K562 (cell line): ENCODE data around the gene EPN2. TPM values are rescaled to one million over a fixed set of nuclear protein-coding genes. Genes with fewer than 3 reads are reported as not detected.

Experiments
- ATAC-seq: fragments of 200-7000 bp; cut with Tn5 transposase; 3 replicates; pipeline ENCODE4 v1.9.1; 2020; ENCODE audit warnings: moderate library complexity
- BruUV-seq: library from RNA; stranded (reverse); fragments of 400-500 nt; replicated peaks from 2 replicates; lab custom pipeline; 2021; lab: Mats Ljungman, UMichigan
- CTCF ChIA-PET: fragments of 300-600 bp; formaldehyde crosslinking; extraction: SDS; loops from one replicate; lab custom pipeline; 2021; ENCODE audit warnings: low intra/inter-chr PET ratio; lab: Yijun Ruan, JAX
- POLR2A ChIA-PET: fragments of 300-600, 350-650 bp; sonication (Branson Sonifier 250); formaldehyde crosslinking; extraction: SDS; loops from one replicate; lab custom pipeline; 2021; ENCODE audit warnings: antibody characterized with exemption, inconsistent platforms; lab: Yijun Ruan, JAX
- DNase-seq, 4 experiments: peaks; one replicate each; pipeline versions ENCODE4 v3.0.0 to v3.0.0-alpha.2; 2011 to 2018; ENCODE audit warnings: low spot score in 3 of 4, mixed read lengths in 3 of 4; ENCODE audit errors: extremely low read depth in 1 of 4
- FAIRE-seq: peaks from 2 replicates; lab custom pipeline; 2011; peaks lifted over from hg19 to GRCh38; lab: Jason Lieb, UNC
- H2AFZ ChIP-seq: 2 replicates; pipeline ENCODE4 v1.6.0; 2011; ENCODE audit warnings: low read depth, low read length, control low read depth, inconsistent platforms
- H3K27ac ChIP-seq: fragments of 200-600 bp; 3 replicates; pipeline ENCODE4 v1.8.0; 2011; ENCODE audit warnings: low read depth, mild to moderate bottlenecking, control low read depth, inconsistent platforms, low read length, moderate library complexity, mixed read lengths; ENCODE audit errors: extremely low read depth
- H3K27me3 ChIP-seq, 2 experiments: fragments of 300-600 bp in 1 of 2; 2 replicates in 1 of 2; 3 replicates in 1 of 2; pipeline versions ENCODE4 v1.6.0 to v1.8.0; 2011; ENCODE audit warnings: inconsistent platforms in 2 of 2, low read length in 2 of 2, mild to moderate bottlenecking in 1 of 2, mixed read lengths in 1 of 2, moderate library complexity in 1 of 2; ENCODE audit not compliant: control insufficient read depth in 2 of 2, insufficient read depth in 2 of 2
- H3K36me3 ChIP-seq: fragments of 300-600 bp; 3 replicates; pipeline ENCODE4 v1.8.0; 2011; ENCODE audit warnings: mild to moderate bottlenecking, low read length, inconsistent platforms; ENCODE audit not compliant: control insufficient read depth, insufficient read depth
- H3K4me1 ChIP-seq, 2 experiments: fragments of 200-600 bp in 1 of 2; replicated peaks in 1 of 2; 2 replicates in 1 of 2; 3 replicates in 1 of 2; pipeline versions ENCODE4 v1.5.1 to v1.8.0; 2011; ENCODE audit warnings: inconsistent platforms in 2 of 2, low read length in 2 of 2, mild to moderate bottlenecking in 1 of 2, mixed read lengths in 1 of 2, moderate library complexity in 1 of 2; ENCODE audit not compliant: control insufficient read depth in 2 of 2, insufficient read depth in 2 of 2
- H3K4me2 ChIP-seq: 2 replicates; pipeline ENCODE4 v1.6.1; 2011; ENCODE audit warnings: low read length, control low read depth, inconsistent platforms, mixed read lengths; ENCODE audit not compliant: insufficient read depth
- H3K4me3 ChIP-seq: fragments of 200-600 bp; sonication (generic), shearing (Covaris generic); 2 replicates; pipeline ENCODE4 v1.5.1; 2016; ENCODE audit warnings: control low read depth, inconsistent platforms
- H3K79me2 ChIP-seq: fragments of 200-600 bp; 3 replicates; pipeline ENCODE4 v1.8.0; 2011; ENCODE audit warnings: low read length, inconsistent platforms; ENCODE audit not compliant: control insufficient read depth, insufficient read depth
- H3K9ac ChIP-seq, 2 experiments: 2 replicates each; pipeline versions ENCODE4 v1.6.0 to v1.6.1; 2011; ENCODE audit warnings: low read depth in 2 of 2, low read length in 2 of 2, control low read depth in 1 of 2, inconsistent platforms in 1 of 2, mild to moderate bottlenecking in 1 of 2, mixed read lengths in 1 of 2; ENCODE audit not compliant: insufficient read depth in 1 of 2
- H3K9me1 ChIP-seq: one replicate; pipeline ENCODE4 v1.6.0; 2011; ENCODE audit warnings: inconsistent platforms, mild to moderate bottlenecking, low read length, moderate library complexity; ENCODE audit not compliant: control insufficient read depth, insufficient read depth
- H3K9me3 ChIP-seq: replicated peaks from 2 replicates; pipeline ENCODE4 v1.5.1; 2011; ENCODE audit warnings: low read depth, low read length, inconsistent platforms; ENCODE audit not compliant: control insufficient read depth, insufficient read depth
- H4K20me1 ChIP-seq: replicated peaks from 2 replicates; pipeline ENCODE4 v1.6.1; 2011; ENCODE audit warnings: low read length, inconsistent platforms, mixed read lengths; ENCODE audit not compliant: control insufficient read depth, insufficient read depth
- ELF2 ChIP-seq: fragments of 250-450 bp; sonication (Bioruptor Pico); IDR thresholded peaks from 2 replicates; pipeline ENCODE4 v1.5.0; 2021; ENCODE audit warnings: mild to moderate bottlenecking
- IFI16 ChIP-seq: fragments of 250-450 bp; sonication (Bioruptor Pico); IDR thresholded peaks from 2 replicates; pipeline ENCODE4 v2.1.2; 2022; ENCODE audit warnings: mild to moderate bottlenecking, inconsistent platforms
- RAD21 ChIP-seq, 2 experiments: fragments of 250-450 bp in 1 of 2; fragments of 450-650 bp in 1 of 2; sonication (Bioruptor Pico) in 1 of 2; formaldehyde crosslinking in 1 of 2; IDR thresholded peaks in 1 of 2; conservative IDR thresholded peaks in 1 of 2; 2 replicates each; pipeline versions ENCODE4 v1.4.0 to v1.8.0; 2020 to 2022; ENCODE audit warnings: mild to moderate bottlenecking in 2 of 2, moderate library complexity in 1 of 2
- SIRT6 ChIP-seq: IDR thresholded peaks from one replicate; pipeline ENCODE4 v1.6.1; 2012; ENCODE audit warnings: low read depth, mild to moderate bottlenecking, control low read depth, inconsistent platforms, low read length, moderate library complexity
- ZC3H8 ChIP-seq: fragments of 450-650 bp; IDR thresholded peaks from 2 replicates; pipeline ENCODE4 v1.6.1; 2017
- ZNF76 ChIP-seq: fragments of 250-450 bp; sonication (Bioruptor Pico); IDR thresholded peaks from 2 replicates; pipeline ENCODE4 v1.4.0; 2020; ENCODE audit warnings: mild to moderate bottlenecking, moderate library complexity, borderline replicate concordance
- ZSCAN29 ChIP-seq: fragments of 450-650 bp; IDR thresholded peaks from 2 replicates; pipeline ENCODE4 v1.6.1; 2017
- WGBS: fragments of 100-300 bp; shearing (Covaris generic); methylation state at CpG from one replicate; pipeline ENCODE4 v1.1.6; 2016; ENCODE audit warnings: low coverage, mixed read lengths; ENCODE audit not compliant: insufficient coverage; ENCODE audit errors: missing lambda C conversion rate; 5-methylcytosine and 5-hydroxymethylcytosine counted together
- in situ Hi-C: fragments of 300-500 bp; cut with MboI; formaldehyde crosslinking; loops from 4 replicates; pipeline ENCODE4 v1.15.0; 2018; ENCODE audit warnings: inconsistent platforms, mixed read lengths
- intact Hi-C: fragments of 100-400 bp; cut with micrococcal nuclease; formaldehyde crosslinking; loops from 2 replicates; pipeline ENCODE4 v1.14.2; 2022
- polyA plus RNA-seq, 8 experiments: library from polyadenylated mRNA; depleted of rRNA in 4 of 8; stranded (reverse) in 5 of 8; unstranded in 3 of 8; fragments of >200 nt; fragmentation: Nextera tagmentation in 2 of 8; fragmentation: Illumina TruSeq in 1 of 8; extraction: Ambion mirVana in 2 of 8; extraction: Trizol in 1 of 8; gene quantifications; 2 replicates each; pipeline versions ENCODE4 v1.2.1 to v1.2.3, GENCODE V29; 2011 to 2014; ENCODE audit warnings: inconsistent platforms in 1 of 8, missing spikeins in 1 of 8
- total RNA-seq, 7 experiments: library from RNA; depleted of rRNA in 6 of 7; stranded (reverse); fragments of >200 nt in 6 of 7; fragmentation: Illumina TruSeq in 2 of 7; extraction: Trizol in 2 of 7; gene quantifications; 2 replicates each; pipeline versions ENCODE4 v1.2.1 to v1.2.3, GENCODE V29; 2011 to 2021; ENCODE audit warnings: low replicate concordance in 1 of 7
- TF ChIP-seq, protein P1 (sequence below), 2 experiments: fragments of 450-650 bp; IDR thresholded peaks; 2 replicates each; pipeline ENCODE4 v1.6.1; 2016
- TF ChIP-seq, protein P2 (sequence below), 3 experiments: IDR thresholded peaks in 2 of 3; conservative IDR thresholded peaks in 1 of 3; 2 replicates each; pipeline ENCODE4 v1.5.1; 2011 to 2012; ENCODE audit warnings: low read length in 3 of 3, mild to moderate bottlenecking in 3 of 3, control low read depth in 2 of 3, improper control_type of control experiment in 1 of 3, inconsistent platforms in 1 of 3, low read depth in 1 of 3, mixed read lengths in 1 of 3, moderate library complexity in 1 of 3; ENCODE audit not compliant: insufficient read depth in 2 of 3
- TF ChIP-seq, protein P3 (sequence below): fragments of 250-450 bp; sonication (Bioruptor Pico); IDR thresholded peaks from 2 replicates; pipeline ENCODE4 v1.8.0; 2022; ENCODE audit warnings: inconsistent platforms
- TF ChIP-seq, protein P4 (sequence below), 2 experiments: fragments of 450-650 bp in 1 of 2; sonication (generic) in 1 of 2; formaldehyde crosslinking in 1 of 2; IDR thresholded peaks in 1 of 2; conservative IDR thresholded peaks in 1 of 2; 2 replicates each; pipeline versions ENCODE4 v1.6.1 to v1.8.1; 2016 to 2023; ENCODE audit warnings: mild to moderate bottlenecking in 2 of 2, moderate library complexity in 2 of 2, inconsistent platforms in 1 of 2, missing genetic modification reagents in 1 of 2
- TF ChIP-seq, protein P5 (sequence below): sonication (generic); formaldehyde crosslinking; IDR thresholded peaks from 2 replicates; pipeline ENCODE4 v1.8.0; 2022; ENCODE audit warnings: mild to moderate bottlenecking, low read depth, missing genetic modification reagents

EPN2 gene
- total and polyA plus RNA-seq, 9 of the 15 experiments (the other 6 are each of a cell fraction or from before 2014, with no cell fraction given): 1.0 to 12.9 (median 8.9) TPM

DNA sequence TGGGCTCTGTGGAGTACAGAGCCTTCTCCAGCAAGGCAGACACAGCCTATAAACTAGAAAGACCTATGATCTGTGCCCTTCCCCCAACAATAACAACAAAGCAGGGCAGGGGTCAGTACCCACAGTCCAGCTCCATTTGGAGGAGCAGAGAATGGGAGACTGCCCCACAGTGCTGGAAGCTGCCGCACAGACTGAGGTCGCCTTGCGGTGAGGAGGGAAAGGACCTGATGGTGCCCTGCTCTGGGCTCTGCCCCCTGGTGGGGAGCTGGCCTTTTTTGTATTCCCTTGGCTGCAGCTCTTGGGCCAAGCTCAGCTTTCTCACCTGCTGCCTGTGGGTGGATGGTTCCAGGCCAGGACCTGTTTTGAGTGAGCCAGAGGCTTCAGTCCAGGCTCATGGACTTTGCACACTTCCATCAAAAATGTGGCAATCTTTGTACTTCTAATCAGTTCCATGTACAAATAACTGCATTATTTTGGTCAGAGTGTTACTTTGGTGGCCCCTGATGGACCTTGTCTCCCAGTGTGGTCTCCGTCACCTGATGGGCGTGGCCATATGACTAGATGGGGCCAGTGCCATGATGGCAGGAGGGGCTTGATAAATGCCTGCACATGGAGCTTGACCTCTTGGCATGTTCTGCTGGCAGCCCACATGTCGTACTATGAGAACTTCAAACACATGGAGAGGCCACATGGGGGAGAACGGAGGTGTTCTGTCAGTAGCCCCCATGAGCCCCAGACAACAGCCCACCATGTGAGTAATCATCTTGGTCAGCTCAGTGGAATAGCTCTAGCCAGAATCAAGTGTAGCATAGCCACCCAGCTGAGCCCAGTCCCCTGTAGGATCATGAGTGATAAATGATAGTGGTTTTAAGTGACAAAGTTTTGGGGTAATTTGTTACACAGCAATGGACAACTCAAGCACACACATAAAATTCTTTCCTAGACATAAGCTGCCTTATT lies 101.1 kb downstream of the EPN2 start:
- 48% methylated on average over 7 of the region's 7 CpGs for WGBS
- ATAC-seq: peak; percentile 95
- H3K27me3 ChIP-seq: no peaks in the 10 kb centered on the region
- no peaks in the 10 kb centered on the region for H3K9me1 ChIP-seq
- H3K4me3 ChIP-seq: no peak overlapping the region
- H3K4me2 ChIP-seq: no peak overlapping the region
- BruUV-seq: no TSS peak
- in situ Hi-C loops (no loop called here), intact Hi-C loops (no loop called here)
- H3K27ac ChIP-seq: no peak overlapping the region
- H3K79me2 ChIP-seq: no peaks in the 10 kb centered on the region
- peak; percentile 49 for FAIRE-seq
- no peak overlapping the region for H3K9ac ChIP-seq
- POLR2A ChIA-PET: interaction anchor here (0.5 to 0.7 kb wide), 3 partner anchors 15 to 16 kb away, joined by 3 read pairs; no protein-coding TSS in a partner anchor
- no peaks in the 10 kb centered on the region; the same call in 1 of the 2 replicates for H4K20me1 ChIP-seq
- H3K9me3 ChIP-seq: no peaks in the 10 kb centered on the region
- peaks cover 0 to 14% of the 10 kb centered on the region in 2 experiments; a peak in 2 of 5 replicates for H3K4me1 ChIP-seq
- no peaks in the 10 kb centered on the region for H3K36me3 ChIP-seq
- CTCF ChIA-PET: no interaction called here
- no peak overlapping the region for H2AFZ ChIP-seq
- DNase-seq: peak; percentile 50 to 62 (median 56)
- TF ChIP-seq, protein P1, sequence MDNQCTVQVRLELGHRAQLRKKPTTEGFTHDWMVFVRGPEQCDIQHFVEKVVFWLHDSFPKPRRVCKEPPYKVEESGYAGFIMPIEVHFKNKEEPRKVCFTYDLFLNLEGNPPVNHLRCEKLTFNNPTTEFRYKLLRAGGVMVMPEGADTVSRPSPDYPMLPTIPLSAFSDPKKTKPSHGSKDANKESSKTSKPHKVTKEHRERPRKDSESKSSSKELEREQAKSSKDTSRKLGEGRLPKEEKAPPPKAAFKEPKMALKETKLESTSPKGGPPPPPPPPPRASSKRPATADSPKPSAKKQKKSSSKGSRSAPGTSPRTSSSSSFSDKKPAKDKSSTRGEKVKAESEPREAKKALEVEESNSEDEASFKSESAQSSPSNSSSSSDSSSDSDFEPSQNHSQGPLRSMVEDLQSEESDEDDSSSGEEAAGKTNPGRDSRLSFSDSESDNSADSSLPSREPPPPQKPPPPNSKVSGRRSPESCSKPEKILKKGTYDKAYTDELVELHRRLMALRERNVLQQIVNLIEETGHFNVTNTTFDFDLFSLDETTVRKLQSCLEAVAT (IDR thresholded peaks at IDR 0.05): no peak
- TF ChIP-seq, protein P2, sequence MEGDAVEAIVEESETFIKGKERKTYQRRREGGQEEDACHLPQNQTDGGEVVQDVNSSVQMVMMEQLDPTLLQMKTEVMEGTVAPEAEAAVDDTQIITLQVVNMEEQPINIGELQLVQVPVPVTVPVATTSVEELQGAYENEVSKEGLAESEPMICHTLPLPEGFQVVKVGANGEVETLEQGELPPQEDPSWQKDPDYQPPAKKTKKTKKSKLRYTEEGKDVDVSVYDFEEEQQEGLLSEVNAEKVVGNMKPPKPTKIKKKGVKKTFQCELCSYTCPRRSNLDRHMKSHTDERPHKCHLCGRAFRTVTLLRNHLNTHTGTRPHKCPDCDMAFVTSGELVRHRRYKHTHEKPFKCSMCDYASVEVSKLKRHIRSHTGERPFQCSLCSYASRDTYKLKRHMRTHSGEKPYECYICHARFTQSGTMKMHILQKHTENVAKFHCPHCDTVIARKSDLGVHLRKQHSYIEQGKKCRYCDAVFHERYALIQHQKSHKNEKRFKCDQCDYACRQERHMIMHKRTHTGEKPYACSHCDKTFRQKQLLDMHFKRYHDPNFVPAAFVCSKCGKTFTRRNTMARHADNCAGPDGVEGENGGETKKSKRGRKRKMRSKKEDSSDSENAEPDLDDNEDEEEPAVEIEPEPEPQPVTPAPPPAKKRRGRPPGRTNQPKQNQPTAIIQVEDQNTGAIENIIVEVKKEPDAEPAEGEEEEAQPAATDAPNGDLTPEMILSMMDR (IDR thresholded peaks at IDR 0.05 in 2 of 3, conservative IDR thresholded peaks at IDR 0.05 in 1 of 3; ENCODE audit: insufficient read depth in 2 of 3, low read depth in 1 of 3, low read length in 3 of 3): peak; percentile 65 to 97 (median 85)
- TF ChIP-seq, protein P3, sequence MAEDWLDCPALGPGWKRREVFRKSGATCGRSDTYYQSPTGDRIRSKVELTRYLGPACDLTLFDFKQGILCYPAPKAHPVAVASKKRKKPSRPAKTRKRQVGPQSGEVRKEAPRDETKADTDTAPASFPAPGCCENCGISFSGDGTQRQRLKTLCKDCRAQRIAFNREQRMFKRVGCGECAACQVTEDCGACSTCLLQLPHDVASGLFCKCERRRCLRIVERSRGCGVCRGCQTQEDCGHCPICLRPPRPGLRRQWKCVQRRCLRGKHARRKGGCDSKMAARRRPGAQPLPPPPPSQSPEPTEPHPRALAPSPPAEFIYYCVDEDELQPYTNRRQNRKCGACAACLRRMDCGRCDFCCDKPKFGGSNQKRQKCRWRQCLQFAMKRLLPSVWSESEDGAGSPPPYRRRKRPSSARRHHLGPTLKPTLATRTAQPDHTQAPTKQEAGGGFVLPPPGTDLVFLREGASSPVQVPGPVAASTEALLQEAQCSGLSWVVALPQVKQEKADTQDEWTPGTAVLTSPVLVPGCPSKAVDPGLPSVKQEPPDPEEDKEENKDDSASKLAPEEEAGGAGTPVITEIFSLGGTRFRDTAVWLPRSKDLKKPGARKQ (CRISPR knock-in tag): no peak
- TF ChIP-seq ELF2 (CRISPR knock-in tag) (no peak), ZC3H8 (no peak), ZNF76 (CRISPR knock-in tag) (no peak), SIRT6 (no peak), IFI16 (CRISPR knock-in tag) (no peak), RAD21 (CRISPR knock-in tag; conservative IDR thresholded peaks at IDR 0.05 in 1 of 2, IDR thresholded peaks at IDR 0.05 in 1 of 2) (peak; percentile 36 to 62), ZSCAN29 (no peak)
- TF ChIP-seq, protein P4, sequence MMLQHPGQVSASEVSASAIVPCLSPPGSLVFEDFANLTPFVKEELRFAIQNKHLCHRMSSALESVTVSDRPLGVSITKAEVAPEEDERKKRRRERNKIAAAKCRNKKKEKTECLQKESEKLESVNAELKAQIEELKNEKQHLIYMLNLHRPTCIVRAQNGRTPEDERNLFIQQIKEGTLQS (IDR thresholded peaks at IDR 0.05): no peak
- TF ChIP-seq, protein P4 (CRISPR knock-in tag; conservative IDR thresholded peaks at IDR 0.05): no peak
- TF ChIP-seq, protein P5, sequence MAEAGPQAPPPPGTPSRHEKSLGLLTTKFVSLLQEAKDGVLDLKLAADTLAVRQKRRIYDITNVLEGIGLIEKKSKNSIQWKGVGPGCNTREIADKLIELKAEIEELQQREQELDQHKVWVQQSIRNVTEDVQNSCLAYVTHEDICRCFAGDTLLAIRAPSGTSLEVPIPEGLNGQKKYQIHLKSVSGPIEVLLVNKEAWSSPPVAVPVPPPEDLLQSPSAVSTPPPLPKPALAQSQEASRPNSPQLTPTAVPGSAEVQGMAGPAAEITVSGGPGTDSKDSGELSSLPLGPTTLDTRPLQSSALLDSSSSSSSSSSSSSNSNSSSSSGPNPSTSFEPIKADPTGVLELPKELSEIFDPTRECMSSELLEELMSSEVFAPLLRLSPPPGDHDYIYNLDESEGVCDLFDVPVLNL (CRISPR knock-in tag): no peak
